ENCODE results near the gene ARMH3. TPM values are rescaled to one million over a fixed set of nuclear protein-coding genes. Genes with fewer than 3 reads are reported as not detected.

The ARMH3 gene
- total and polyA plus RNA-seq, 2 experiments from 2014 or later = 8.7 to 11.1 TPM

- H3K27ac Mint-ChIP-seq = peak within 1 kb of the TSS; percentile 87
- peaks cover 16% of the 10 kb centered on the region for H3K4me1 ChIP-seq (ENCODE audit: insufficient read depth)
- H3K36me3 ChIP-seq (ENCODE audit: insufficient read depth) = no peaks in the 10 kb centered on the region
- peaks cover 51% of the 10 kb centered on the region for H3K4me1 Mint-ChIP-seq
- H3K4me2 ChIP-seq = peak within 1 kb of the TSS; percentile 96
- peak within 1 kb of the TSS; percentile 78 for H2AFZ ChIP-seq
- H3K9me3 Mint-ChIP-seq = no peaks in the 10 kb centered on the region; the same call in 2 of the 3 replicates
- no peaks in the 10 kb centered on the region for H3K36me3 Mint-ChIP-seq (ENCODE audit: low read depth)
- H4K20me1 ChIP-seq (replicated peaks; ENCODE audit: insufficient read depth) = peaks cover 6% of the 10 kb centered on the region; the same call in 1 of the 2 replicates
- H3K4me3 Mint-ChIP-seq = peak within 1 kb of the TSS; percentile 91
- no peak within 1 kb of the TSS for H3K27ac ChIP-seq (ENCODE audit: low read depth)
- DNase-seq (ENCODE audit: low spot score) (peak; percentile 92), ATAC-seq (peak; percentile 79)
- H3F3A ChIP-seq (replicated peaks; ENCODE audit: low read depth) = peaks cover 11% of the 10 kb centered on the region; the same call in 1 of the 2 replicates
- H3K27me3 Mint-ChIP-seq (ENCODE audit: insufficient read depth, low read depth, poor library complexity) = peaks cover 39% of the 10 kb centered on the region
- H3K4me3 ChIP-seq = peak within 1 kb of the TSS; percentile 73
- H3K79me2 ChIP-seq (replicated peaks; ENCODE audit: insufficient read depth) = no peaks in the 10 kb centered on the region
- TF ChIP-seq REST (IDR thresholded peaks at IDR 0.05; ENCODE audit: unreplicated experiment) (peak; percentile 41), JUNB (IDR thresholded peaks at IDR 0.05; ENCODE audit: unreplicated experiment) (no peak), EZH2 (IDR thresholded peaks at IDR 0.05; ENCODE audit: low read depth, unreplicated experiment) (no peak), NANOG (IDR thresholded peaks at IDR 0.05; ENCODE audit: borderline replicate concordance) (no peak), ETS1 (IDR thresholded peaks at IDR 0.05) (no peak)
- TF ChIP-seq, protein P1, sequence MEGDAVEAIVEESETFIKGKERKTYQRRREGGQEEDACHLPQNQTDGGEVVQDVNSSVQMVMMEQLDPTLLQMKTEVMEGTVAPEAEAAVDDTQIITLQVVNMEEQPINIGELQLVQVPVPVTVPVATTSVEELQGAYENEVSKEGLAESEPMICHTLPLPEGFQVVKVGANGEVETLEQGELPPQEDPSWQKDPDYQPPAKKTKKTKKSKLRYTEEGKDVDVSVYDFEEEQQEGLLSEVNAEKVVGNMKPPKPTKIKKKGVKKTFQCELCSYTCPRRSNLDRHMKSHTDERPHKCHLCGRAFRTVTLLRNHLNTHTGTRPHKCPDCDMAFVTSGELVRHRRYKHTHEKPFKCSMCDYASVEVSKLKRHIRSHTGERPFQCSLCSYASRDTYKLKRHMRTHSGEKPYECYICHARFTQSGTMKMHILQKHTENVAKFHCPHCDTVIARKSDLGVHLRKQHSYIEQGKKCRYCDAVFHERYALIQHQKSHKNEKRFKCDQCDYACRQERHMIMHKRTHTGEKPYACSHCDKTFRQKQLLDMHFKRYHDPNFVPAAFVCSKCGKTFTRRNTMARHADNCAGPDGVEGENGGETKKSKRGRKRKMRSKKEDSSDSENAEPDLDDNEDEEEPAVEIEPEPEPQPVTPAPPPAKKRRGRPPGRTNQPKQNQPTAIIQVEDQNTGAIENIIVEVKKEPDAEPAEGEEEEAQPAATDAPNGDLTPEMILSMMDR (conservative IDR thresholded peaks at IDR 0.05; ENCODE audit: low read depth in 2 of 2) = peak; percentile 79 to 82
- H3K27me3 ChIP-seq (ENCODE audit: insufficient read depth) = peaks cover 19% of the 10 kb centered on the region
- no peaks in the 10 kb centered on the region for H3K9me2 ChIP-seq (ENCODE audit: insufficient read depth)
These were observed 212.6 kb downstream of the ARMH3 start, which contains the start of gene KCNIP2 for GRCh38 chr10:101843032-101844021. TSS of gene KCNIP2 (minus strand) at chr10:101843800. CDS start at chr10:101843568, 232 bp downstream.
